Fibroblast of lung (primary cell): Measurements from ENCODE around the gene EIF5A2. TPM values are rescaled to one million over a fixed set of nuclear protein-coding genes. Genes with fewer than 3 reads are reported as not detected.

Source experiments
- DNase-seq, 2 donors: peaks; one replicate each; pipeline versions ENCODE4 v3.0.0 to v3.0.0-alpha.2; 2010; ENCODE audit warnings: low read depth in 2 of 2
- H2AFZ ChIP-seq: 2 replicates; pipeline ENCODE4 v1.5.1; 2012; ENCODE audit warnings: low read length, control low read depth, inconsistent platforms
- H3K27ac ChIP-seq: 2 replicates; pipeline ENCODE4 v1.5.1; 2011; ENCODE audit warnings: low read length, control low read depth; ENCODE audit not compliant: insufficient read depth
- H3K27me3 ChIP-seq: 2 replicates; pipeline ENCODE4 v1.5.1; 2011; ENCODE audit warnings: mild to moderate bottlenecking, low read length; ENCODE audit not compliant: control insufficient read depth, insufficient read depth
- H3K36me3 ChIP-seq: 2 replicates; pipeline ENCODE4 v1.5.1; 2011; ENCODE audit warnings: low read length; ENCODE audit not compliant: control insufficient read depth, insufficient read depth
- H3K4me1 ChIP-seq: 2 replicates; pipeline ENCODE4 v1.5.1; 2011; ENCODE audit warnings: low read length; ENCODE audit not compliant: control insufficient read depth, insufficient read depth; ENCODE audit errors: extremely low read depth
- H3K4me2 ChIP-seq: 2 replicates; pipeline ENCODE4 v1.5.1; 2011; ENCODE audit warnings: low read length, control low read depth; ENCODE audit not compliant: insufficient read depth; ENCODE audit errors: extremely low read depth
- H3K4me3 ChIP-seq, 4 experiments: fragments of 200-600 bp in 1 of 4; sonication (generic) in 1 of 4; replicated peaks in 1 of 4; 2 replicates each; pipeline ENCODE4 v1.5.1; 2011 to 2016; ENCODE audit warnings: low read length in 4 of 4, low read depth in 3 of 4, mild to moderate bottlenecking in 3 of 4, control low read depth in 2 of 4, inconsistent platforms in 1 of 4, mixed read lengths in 1 of 4; ENCODE audit not compliant: insufficient read depth in 1 of 4; ENCODE audit errors: control extremely low read depth in 1 of 4
- H3K79me2 ChIP-seq: 2 replicates; pipeline ENCODE4 v1.5.1; 2012; ENCODE audit warnings: mild to moderate bottlenecking, low read length, inconsistent platforms; ENCODE audit not compliant: control insufficient read depth, insufficient read depth
- H3K9ac ChIP-seq: 2 replicates; pipeline ENCODE4 v1.5.1; 2011; ENCODE audit warnings: mild to moderate bottlenecking, low read length, control low read depth; ENCODE audit not compliant: insufficient read depth
- H3K9me3 ChIP-seq: 2 replicates; pipeline ENCODE4 v1.5.1; 2012; ENCODE audit warnings: low read depth, low read length; ENCODE audit not compliant: control insufficient read depth, insufficient read depth
- H4K20me1 ChIP-seq: 2 replicates; pipeline ENCODE4 v1.5.1; 2011; ENCODE audit warnings: low read length; ENCODE audit not compliant: control insufficient read depth, insufficient read depth; ENCODE audit errors: extremely low read depth
- CTCF ChIP-seq, 2 donors: IDR thresholded peaks in 1 of 2; conservative IDR thresholded peaks in 1 of 2; 1 replicate in 1 of 2; 2 replicates in 1 of 2; pipeline ENCODE4 v1.5.1; 2011 to 2012; ENCODE audit warnings: low read length in 2 of 2, control low read depth in 1 of 2, inconsistent platforms in 1 of 2, low read depth in 1 of 2, mild to moderate bottlenecking in 1 of 2
- EZH2 ChIP-seq: IDR thresholded peaks from 2 replicates; pipeline ENCODE4 v1.5.1; 2012; ENCODE audit warnings: low read length, control low read depth, mild to moderate bottlenecking; ENCODE audit errors: missing control alignments
- polyA plus RNA-seq, 2 donors: library from polyadenylated mRNA; depleted of rRNA in 1 of 2; stranded (reverse) in 1 of 2; unstranded in 1 of 2; fragments of >200 nt; gene quantifications; 2 replicates each; pipeline ENCODE4 v1.2.1, GENCODE V29; 2011 to 2012; ENCODE audit warnings: missing spikeins in 1 of 2
- total RNA-seq: library from RNA; depleted of rRNA; stranded (reverse); fragments of >200 nt; gene quantifications from 2 replicates; pipeline ENCODE4 v1.2.1, GENCODE V29; 2014

Gene EIF5A2
- total and polyA plus RNA-seq, 2 donors (not counting 1 experiment from before 2014, with no cell fraction given) = 14.7 to 27.9 TPM

GRCh38 chr3:170918715-170919114 lies 10.3 kb upstream of the EIF5A2 start:
- no peak for TF ChIP-seq CTCF (conservative IDR thresholded peaks at IDR 0.05 in 1 of 2, IDR thresholded peaks at IDR 0.05 in 1 of 2; ENCODE audit: low read depth in 1 of 2, low read length in 2 of 2)
- TF ChIP-seq EZH2 = no peak
- Histone ChIP-seq H3K9ac (no peak overlapping the region), H3K79me2 (no peaks in the 10 kb centered on the region), H3K4me1 (no peaks in the 10 kb centered on the region), H3K9me3 (no peaks in the 10 kb centered on the region), H3K4me3 (no peak overlapping the region), H3K36me3 (no peaks in the 10 kb centered on the region), H3K27me3 (no peaks in the 10 kb centered on the region), H3K27ac (no peak overlapping the region), H2AFZ (no peak overlapping the region), H4K20me1 (no peaks in the 10 kb centered on the region), H3K4me2 (no peak overlapping the region)
- no peak for DNase-seq

- Histone ChIP-seq H3K4me1 (no peaks in the 10 kb centered on the region), H3K27ac (no peak overlapping the region), H3K79me2 (no peaks in the 10 kb centered on the region), H4K20me1 (no peaks in the 10 kb centered on the region), H3K4me3 (no peak overlapping the region), H3K9ac (no peak overlapping the region), H3K4me2 (no peak overlapping the region), H3K9me3 (no peaks in the 10 kb centered on the region), H2AFZ (no peak overlapping the region), H3K36me3 (no peaks in the 10 kb centered on the region), H3K27me3 (no peaks in the 10 kb centered on the region)
- no peak for TF ChIP-seq EZH2
- TF ChIP-seq CTCF (conservative IDR thresholded peaks at IDR 0.05 in 1 of 2, IDR thresholded peaks at IDR 0.05 in 1 of 2; ENCODE audit: low read depth in 1 of 2, low read length in 2 of 2) = no peak
- DNase-seq = no peak
Observed at GRCh38 chr3:170914690-170915089, 6.3 kb upstream of the EIF5A2 start.

GRCh38 chr3:170914212-170914611 lies 5.8 kb upstream of the EIF5A2 start:
- H4K20me1 ChIP-seq = no peaks in the 10 kb centered on the region
- no peak overlapping the region for H3K4me3 ChIP-seq
- H3K79me2 ChIP-seq = no peaks in the 10 kb centered on the region
- TF ChIP-seq EZH2 (no peak), CTCF (conservative IDR thresholded peaks at IDR 0.05 in 1 of 2, IDR thresholded peaks at IDR 0.05 in 1 of 2; ENCODE audit: low read depth in 1 of 2, low read length in 2 of 2) (no peak)
- no peaks in the 10 kb centered on the region for H3K27me3 ChIP-seq
- no peaks in the 10 kb centered on the region for H3K36me3 ChIP-seq
- peaks cover 2% of the 10 kb centered on the region for H3K4me1 ChIP-seq
- H3K4me2 ChIP-seq = no peak overlapping the region
- H3K9me3 ChIP-seq = no peaks in the 10 kb centered on the region
- no peak overlapping the region for H3K9ac ChIP-seq
- H3K27ac ChIP-seq = no peak overlapping the region
- no peak for DNase-seq
- H2AFZ ChIP-seq = no peak overlapping the region
